Measurements from ENCODE around the gene DNAH8. TPM values are rescaled to one million over a fixed set of nuclear protein-coding genes. Genes with fewer than 3 reads are reported as not detected.

DNAH8 gene
- polyA plus RNA-seq, 6 donors from 2014 or later: not detected

DNA sequence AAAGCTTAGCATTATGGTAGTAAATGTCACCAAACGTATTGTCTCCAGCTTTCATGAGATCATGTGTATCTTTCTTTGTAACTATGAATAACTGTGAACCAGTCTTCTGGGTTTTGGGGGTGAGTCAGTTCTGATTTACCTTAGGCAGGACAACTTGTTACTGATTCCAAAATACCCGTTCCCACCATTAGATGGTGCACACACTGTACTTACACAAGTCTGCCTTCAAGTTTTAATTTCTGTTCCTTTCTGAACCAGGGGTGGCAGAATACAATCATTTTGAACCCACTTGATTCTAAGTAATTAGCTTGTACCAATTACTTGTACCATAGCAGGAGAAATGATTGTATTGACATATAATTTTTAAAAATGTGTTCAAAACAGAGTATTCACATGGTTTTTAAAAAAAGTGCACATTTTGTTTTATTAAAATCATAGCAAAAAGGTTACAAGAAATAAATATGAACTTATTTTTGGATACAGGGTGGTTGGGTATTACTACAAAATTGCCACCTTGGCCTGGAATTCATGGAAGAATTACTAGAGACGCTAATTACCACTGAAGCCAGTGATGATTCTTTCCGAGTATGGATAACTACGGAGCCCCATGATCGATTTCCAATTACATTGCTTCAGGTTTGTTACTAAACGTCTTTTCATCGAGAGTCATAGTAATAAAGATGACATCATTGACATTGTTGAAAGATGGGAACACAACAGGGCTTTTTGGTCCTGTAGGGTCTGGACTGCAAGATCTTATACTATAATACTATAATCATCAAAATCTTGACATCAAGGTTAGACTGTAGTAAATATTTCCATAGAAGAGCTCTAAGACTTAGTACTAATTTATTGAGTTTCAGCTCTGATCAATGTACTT is 258.3 kb downstream of the DNAH8 start:
- H3K4me1 Mint-ChIP-seq: no peaks in the 10 kb centered on the region
- no peak overlapping the region for H3K27ac Mint-ChIP-seq
- no peaks in the 10 kb centered on the region for H3K9me3 Mint-ChIP-seq
- DNase-seq (peak; percentile 4), ATAC-seq (ENCODE audit: low read depth in 2 of 2) (peak; percentile 47 to 61)
- H3K36me3 Mint-ChIP-seq: no peaks in the 10 kb centered on the region
- no peak overlapping the region for H3K4me3 Mint-ChIP-seq
- H3K27me3 Mint-ChIP-seq: peaks cover 35 to 50% (median 49%) of the 10 kb centered on the region in 3 donors

DNA sequence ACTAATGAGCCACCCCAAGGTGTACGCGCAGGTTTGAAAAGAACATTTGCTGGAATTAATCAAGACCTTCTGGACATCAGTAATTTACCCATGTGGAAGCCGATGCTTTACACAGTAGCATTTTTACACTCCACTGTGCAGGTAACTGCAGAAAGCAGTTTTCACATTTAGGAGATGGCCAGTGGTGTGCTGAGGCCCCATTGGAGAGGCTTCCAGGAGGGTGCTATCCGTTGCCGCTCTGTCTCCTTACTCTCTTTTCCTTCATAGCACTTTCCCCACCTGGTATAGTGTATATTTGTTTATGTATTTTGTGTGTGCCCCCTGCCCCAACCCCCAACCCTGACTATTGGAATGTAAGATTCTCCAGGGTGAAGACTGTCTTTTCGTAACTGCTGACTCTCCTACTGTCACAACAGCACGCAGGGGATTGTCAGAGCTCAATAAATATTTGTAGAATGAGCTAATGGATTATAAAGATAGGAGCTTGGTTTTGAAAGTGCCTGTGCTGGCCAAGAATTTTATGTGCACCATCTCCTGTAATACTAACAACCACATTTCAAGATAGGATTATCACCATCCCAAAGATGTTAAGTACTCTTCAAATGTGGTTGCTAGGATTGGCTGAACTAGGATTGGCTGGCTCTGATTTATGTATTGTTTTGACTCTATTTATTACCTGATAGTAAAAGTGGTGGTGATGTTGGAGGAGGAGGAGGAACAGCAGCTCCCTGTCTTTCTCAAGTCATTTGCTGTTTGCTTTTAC is 259.5 kb downstream of the DNAH8 start:
- Mint-ChIP-seq H3K36me3 (no peaks in the 10 kb centered on the region), H3K9me3 (no peaks in the 10 kb centered on the region), H3K27me3 (peaks cover 37 to 53% (median 44%) of the 10 kb centered on the region in 3 donors), H3K4me3 (no peak overlapping the region), H3K4me1 (no peaks in the 10 kb centered on the region), H3K27ac (no peak overlapping the region)
- DNase-seq (no peak), ATAC-seq (ENCODE audit: low read depth in 2 of 2) (no peak)

DNA sequence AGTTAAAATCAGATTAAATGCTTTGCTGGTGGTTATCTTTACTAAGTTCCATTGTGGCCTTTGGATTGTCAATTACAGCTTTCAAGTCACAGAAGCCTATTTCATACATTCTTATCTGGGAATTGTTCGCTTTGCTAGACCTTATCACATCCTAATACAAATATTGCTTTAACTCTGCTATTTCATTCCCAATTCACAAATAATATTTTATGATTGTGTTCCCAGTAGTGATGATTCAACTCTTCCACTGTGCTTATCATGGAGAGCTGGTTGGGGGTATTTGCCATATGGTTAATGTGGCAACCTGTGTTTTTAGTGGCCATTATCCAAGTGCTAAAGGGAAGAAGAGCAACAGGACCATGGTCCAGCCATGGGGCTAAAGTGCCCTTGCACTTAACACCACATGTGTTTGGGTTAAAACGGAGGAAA is 260.5 kb downstream of the DNAH8 start:
- peaks cover 41 to 52% (median 50%) of the 10 kb centered on the region in 3 donors for H3K27me3 Mint-ChIP-seq
- H3K36me3 Mint-ChIP-seq: no peaks in the 10 kb centered on the region
- H3K4me3 Mint-ChIP-seq: no peak overlapping the region
- no peak for ATAC-seq (ENCODE audit: low read depth in 2 of 2)
- H3K9me3 Mint-ChIP-seq: no peaks in the 10 kb centered on the region
- no peaks in the 10 kb centered on the region for H3K4me1 Mint-ChIP-seq
- no peak for DNase-seq
- H3K27ac Mint-ChIP-seq: peak overlapping the region in 1 of 6 donors; percentile 16

DNA sequence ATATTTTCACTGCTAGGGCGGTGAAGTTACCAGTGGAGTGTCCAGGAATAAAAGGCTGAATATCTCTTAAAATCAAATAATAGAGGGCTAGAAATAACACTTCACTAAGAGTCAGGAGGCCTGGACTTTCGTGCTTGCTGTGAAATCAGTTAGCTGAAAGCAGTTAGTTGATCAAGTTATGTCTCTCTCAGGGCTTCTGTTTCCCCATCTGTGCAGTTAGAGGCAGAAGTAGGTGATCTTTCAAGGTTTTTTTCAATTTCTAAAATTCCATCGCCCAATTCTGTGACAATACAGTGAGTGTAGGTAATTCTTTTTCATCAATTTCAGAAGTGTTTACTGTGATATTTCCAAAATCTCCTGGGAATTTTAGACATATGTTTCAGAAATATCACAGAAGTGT is 260.9 kb downstream of the DNAH8 start:
- DNase-seq: no peak
- Mint-ChIP-seq H3K27ac (no peak overlapping the region), H3K36me3 (no peaks in the 10 kb centered on the region), H3K4me3 (no peak overlapping the region), H3K9me3 (no peaks in the 10 kb centered on the region), H3K4me1 (no peaks in the 10 kb centered on the region), H3K27me3 (peaks cover 41 to 53% (median 50%) of the 10 kb centered on the region in 3 donors)
- ATAC-seq (ENCODE audit: low read depth in 2 of 2): no peak

DNA sequence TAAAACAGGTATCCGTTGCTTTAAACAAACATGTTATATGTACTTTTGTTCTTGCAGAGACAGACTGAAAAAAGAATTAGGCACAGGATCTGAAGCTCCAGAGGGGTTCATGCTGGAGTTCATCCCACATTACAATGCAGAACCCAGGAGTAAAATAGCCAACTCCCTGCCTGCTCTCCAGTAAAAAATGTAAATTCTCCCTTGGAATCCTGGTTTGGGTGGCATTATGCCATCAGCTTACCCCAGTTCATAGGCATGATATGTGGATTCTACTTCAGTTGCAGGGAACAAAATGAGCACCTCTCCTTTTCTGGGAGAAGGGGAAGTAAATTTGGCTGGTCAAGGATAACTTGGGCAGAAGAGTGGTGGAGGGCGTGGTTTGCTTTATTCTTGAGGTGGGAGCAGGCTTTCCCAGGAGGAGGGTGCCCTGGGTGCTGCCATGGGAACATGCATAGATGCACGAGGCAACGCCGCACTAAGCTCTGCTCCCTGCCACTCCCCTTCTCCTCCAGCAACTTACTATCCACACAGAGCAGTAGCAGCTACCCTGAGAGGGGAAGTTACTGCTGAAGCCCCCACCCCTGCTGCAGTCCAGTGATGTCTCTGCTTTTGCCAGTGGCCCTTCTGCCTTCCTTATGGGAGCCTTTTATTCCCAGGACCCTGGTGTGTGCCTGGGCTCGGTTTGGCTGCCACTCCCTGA is 261.8 kb downstream of the DNAH8 start:
- H3K9me3 Mint-ChIP-seq: no peaks in the 10 kb centered on the region
- ATAC-seq (ENCODE audit: low read depth in 2 of 2) (no peak), DNase-seq (no peak)
- H3K4me1 Mint-ChIP-seq: no peaks in the 10 kb centered on the region
- H3K36me3 Mint-ChIP-seq: no peaks in the 10 kb centered on the region
- peaks cover 41 to 55% (median 44%) of the 10 kb centered on the region in 3 donors for H3K27me3 Mint-ChIP-seq
- no peak overlapping the region for H3K27ac Mint-ChIP-seq
- H3K4me3 Mint-ChIP-seq: no peak overlapping the region

DNA sequence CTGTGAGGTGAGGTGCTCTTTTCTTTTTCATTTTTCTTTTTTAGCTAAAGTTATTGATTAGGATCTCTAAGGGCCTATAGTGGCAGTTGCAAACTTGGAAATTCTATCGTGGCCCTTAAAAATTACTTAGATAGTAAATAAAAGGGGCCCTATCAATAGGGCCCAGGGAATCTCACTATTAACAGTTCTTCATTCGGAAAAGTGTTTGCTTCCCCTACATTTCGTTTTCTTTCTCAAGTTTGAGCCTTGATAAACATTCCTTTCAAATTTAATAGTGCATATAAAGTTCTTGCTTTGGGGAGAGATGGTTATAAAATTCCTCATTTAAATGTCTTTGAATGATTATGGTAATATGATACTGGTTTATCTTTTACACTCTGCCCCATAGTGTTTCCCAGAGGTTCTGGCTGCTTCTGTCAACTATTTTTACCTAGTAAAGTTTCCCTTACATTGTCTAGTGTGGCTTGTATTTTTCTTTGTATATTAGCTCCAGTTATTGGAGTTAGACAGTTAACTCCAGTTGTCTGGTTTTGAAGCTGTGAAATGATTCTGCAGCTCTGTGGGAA is 263.1 kb downstream of the DNAH8 start:
- H3K36me3 Mint-ChIP-seq: no peaks in the 10 kb centered on the region
- no peaks in the 10 kb centered on the region for H3K9me3 Mint-ChIP-seq
- no peak overlapping the region for H3K27ac Mint-ChIP-seq
- DNase-seq (no peak), ATAC-seq (ENCODE audit: low read depth in 2 of 2) (no peak)
- H3K4me3 Mint-ChIP-seq: no peak overlapping the region
- peaks cover 44 to 61% (median 55%) of the 10 kb centered on the region in 3 donors for H3K27me3 Mint-ChIP-seq
- H3K4me1 Mint-ChIP-seq: no peaks in the 10 kb centered on the region

DNA sequence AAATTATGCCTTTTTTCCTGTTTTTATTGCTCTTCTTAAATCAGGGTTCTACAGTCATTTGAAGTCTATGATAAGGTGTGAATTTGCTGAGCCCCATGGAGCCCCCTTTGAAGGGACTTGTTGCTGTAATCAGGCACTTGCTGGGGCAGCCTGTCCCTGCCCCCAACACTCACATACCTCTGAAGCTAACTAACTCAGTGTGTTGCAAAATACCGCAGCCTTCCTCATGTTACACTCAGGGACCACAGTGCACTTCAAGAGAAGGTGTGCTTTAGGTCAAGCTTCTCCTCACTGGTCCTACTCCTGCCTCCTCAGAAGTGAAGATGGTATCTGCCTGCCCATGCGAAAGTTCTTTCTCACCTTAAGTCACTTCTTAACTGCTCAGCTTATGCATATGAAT is 267.4 kb downstream of the DNAH8 start:
- DNase-seq: no peak
- H3K36me3 Mint-ChIP-seq: no peaks in the 10 kb centered on the region
- no peak overlapping the region for H3K4me3 Mint-ChIP-seq
- peaks cover 0 to 2% (median 0%) of the 10 kb centered on the region in 7 donors for H3K9me3 Mint-ChIP-seq
- no peak for ATAC-seq (ENCODE audit: low read depth in 2 of 2)
- no peaks in the 10 kb centered on the region for H3K4me1 Mint-ChIP-seq
- H3K27me3 Mint-ChIP-seq: peaks cover 23 to 50% (median 31%) of the 10 kb centered on the region in 3 donors
- H3K27ac Mint-ChIP-seq: no peak overlapping the region

DNA sequence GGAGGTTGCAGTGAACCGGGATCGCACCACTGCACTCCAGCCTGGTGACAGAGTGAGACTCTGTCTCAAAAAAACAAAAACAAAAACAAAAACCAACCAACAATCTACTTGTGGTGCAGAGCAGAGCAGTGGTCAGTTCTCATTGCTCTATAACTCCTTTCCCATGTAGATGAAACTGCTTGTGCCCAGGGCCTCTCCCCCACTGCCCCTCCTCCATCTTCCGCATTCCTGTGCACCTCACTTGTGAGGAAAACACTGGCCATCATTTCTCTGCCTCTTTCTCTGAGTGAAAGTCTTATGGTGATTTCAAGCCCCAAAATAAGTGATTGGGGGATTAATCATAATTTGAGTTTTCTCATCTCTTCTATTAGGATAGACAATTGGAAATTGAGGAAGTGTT is 269.6 kb downstream of the DNAH8 start:
- peaks cover 12 to 33% (median 27%) of the 10 kb centered on the region in 3 donors for H3K27me3 Mint-ChIP-seq
- ATAC-seq (ENCODE audit: low read depth in 2 of 2): no peak

DNA sequence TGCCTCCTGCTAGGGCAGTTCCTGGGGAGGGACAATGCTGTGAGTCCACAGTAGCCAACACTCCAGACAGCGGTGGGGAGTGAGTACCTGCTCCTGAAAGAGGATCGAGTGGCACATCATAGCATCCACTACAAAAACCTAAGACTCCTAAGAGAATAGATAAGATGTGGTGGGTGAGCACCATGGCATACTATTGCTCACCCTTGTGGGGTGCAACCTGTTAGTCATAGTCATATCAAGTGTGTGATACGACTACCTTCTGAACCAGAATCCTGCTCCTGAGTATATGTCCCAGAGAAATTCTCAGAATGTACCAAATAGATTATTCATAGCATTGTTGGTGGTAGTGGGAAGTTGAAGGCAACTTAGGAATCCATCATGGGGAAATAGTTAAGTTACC is 270.7 kb downstream of the DNAH8 start:
- Mint-ChIP-seq H3K9me3 (peaks cover 0 to 2% (median 0%) of the 10 kb centered on the region in 7 donors), H3K4me1 (no peaks in the 10 kb centered on the region), H3K4me3 (no peak overlapping the region), H3K27me3 (peaks cover 8 to 25% (median 21%) of the 10 kb centered on the region in 3 donors), H3K36me3 (no peaks in the 10 kb centered on the region), H3K27ac (no peak overlapping the region)
- ATAC-seq (ENCODE audit: low read depth in 2 of 2) (no peak), DNase-seq (no peak)

More for the DNA sequence above, 269.6 kb downstream of the DNAH8 start:
- H3K27ac Mint-ChIP-seq: peak overlapping the region in 1 of 6 donors; percentile 60
- peaks cover 0 to 2% (median 0%) of the 10 kb centered on the region in 7 donors for H3K9me3 Mint-ChIP-seq
- no peak for DNase-seq
- no peaks in the 10 kb centered on the region for H3K36me3 Mint-ChIP-seq
- no peak overlapping the region for H3K4me3 Mint-ChIP-seq
- H3K4me1 Mint-ChIP-seq: no peaks in the 10 kb centered on the region

DNA sequence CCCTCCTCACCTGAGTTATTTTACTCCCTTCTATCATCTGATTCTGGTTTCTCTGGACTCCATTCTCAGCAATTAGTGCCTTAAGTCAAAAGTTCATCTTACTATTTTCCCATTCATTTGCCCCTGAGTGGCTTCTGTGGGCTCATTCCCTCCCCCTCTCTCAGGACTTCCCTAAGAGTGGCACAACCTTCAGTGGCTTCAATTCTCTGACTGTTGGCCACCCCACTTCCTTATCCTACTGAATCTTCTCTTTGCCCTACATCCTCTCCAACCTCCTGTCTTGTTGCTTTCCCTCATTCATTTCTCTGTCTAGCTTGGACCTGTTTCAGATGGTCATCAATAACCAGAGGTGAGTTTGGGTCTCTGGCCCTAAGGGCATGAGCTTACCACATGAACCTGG is 272.4 kb downstream of the DNAH8 start:
- H3K9me3 Mint-ChIP-seq: peaks cover 0 to 2% (median 0%) of the 10 kb centered on the region in 7 donors
- no peaks in the 10 kb centered on the region for H3K36me3 Mint-ChIP-seq
- H3K4me3 Mint-ChIP-seq: no peak overlapping the region
- no peak overlapping the region for H3K27ac Mint-ChIP-seq
- DNase-seq (no peak), ATAC-seq (ENCODE audit: low read depth in 2 of 2) (no peak)
- no peaks in the 10 kb centered on the region for H3K4me1 Mint-ChIP-seq
- H3K27me3 Mint-ChIP-seq: peaks cover 13 to 29% (median 29%) of the 10 kb centered on the region in 3 donors

DNA sequence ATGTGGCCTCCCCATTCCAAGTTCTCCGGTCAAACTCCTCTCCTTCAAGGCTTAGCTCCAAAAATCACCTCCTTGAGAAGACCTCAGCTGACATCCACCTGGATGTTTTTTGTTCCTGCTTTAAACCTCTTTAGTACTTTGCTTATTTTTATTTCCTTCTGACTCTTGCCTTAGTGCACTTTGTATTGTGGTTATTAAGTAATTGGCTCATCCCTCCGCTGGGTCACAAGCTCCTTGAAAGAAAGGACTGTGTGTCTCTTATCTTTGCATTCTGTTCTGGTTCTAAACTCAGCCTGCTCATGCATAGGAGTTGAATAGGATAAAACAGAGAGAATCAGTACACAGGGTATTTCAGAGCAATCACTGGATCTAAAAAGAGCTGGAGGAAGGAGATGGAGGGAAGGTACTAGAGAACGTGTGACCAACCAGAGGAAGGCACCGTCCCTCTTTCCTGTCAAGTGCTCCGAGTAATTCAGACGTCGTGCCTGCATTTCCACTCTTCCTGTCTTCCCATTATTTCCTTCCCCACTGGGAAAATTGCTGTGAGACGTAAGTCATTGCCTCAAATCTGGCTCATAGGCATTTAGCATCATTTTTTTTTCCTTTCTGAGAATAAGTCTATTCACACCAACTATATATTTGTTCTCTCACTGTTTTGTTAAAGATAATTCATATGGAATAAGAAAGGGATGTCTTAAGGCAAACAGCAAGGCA is 273.8 kb downstream of the DNAH8 start:
- ATAC-seq (ENCODE audit: low read depth in 2 of 2): no peak

DNA sequence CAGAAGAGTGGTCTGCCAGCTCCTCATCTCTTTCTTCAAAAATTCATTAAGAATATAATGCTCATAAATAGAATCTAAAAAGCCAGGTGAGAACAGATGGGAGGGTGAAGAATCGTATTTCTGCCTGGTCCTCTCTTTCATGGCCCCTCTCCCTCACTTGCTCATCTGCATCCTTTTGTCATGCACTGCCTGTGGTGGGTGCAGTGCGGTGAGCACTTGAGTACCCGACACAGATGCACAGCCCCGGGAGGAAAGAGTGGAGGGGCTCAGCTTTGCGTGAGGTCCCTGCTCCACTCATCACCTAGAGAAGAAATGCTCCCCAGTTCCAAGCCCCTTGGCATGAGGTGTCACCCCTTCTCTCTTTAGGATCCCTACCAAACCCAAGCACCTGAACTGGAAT is 275.4 kb downstream of the DNAH8 start:
- H3K9me3 Mint-ChIP-seq: no peaks in the 10 kb centered on the region
- peaks cover 9 to 20% (median 14%) of the 10 kb centered on the region in 3 donors for H3K27me3 Mint-ChIP-seq
- no peak overlapping the region for H3K27ac Mint-ChIP-seq
- no peaks in the 10 kb centered on the region for H3K36me3 Mint-ChIP-seq
- no peak overlapping the region for H3K4me3 Mint-ChIP-seq
- no peaks in the 10 kb centered on the region for H3K4me1 Mint-ChIP-seq
- DNase-seq (no peak), ATAC-seq (ENCODE audit: low read depth in 2 of 2) (no peak)

More for the DNA sequence above, 273.8 kb downstream of the DNAH8 start:
- Mint-ChIP-seq H3K4me3 (no peak overlapping the region), H3K4me1 (no peaks in the 10 kb centered on the region), H3K36me3 (no peaks in the 10 kb centered on the region), H3K27ac (no peak overlapping the region), H3K9me3 (peaks cover 0 to 2% (median 0%) of the 10 kb centered on the region in 7 donors), H3K27me3 (peaks cover 13 to 27% (median 22%) of the 10 kb centered on the region in 3 donors)
- DNase-seq: no peak
